HG02798 (cell line): ENCODE results near the gene TMEM184A.
"Not testable (repeated sequence)": the region's sequence is repeated elsewhere in the genome, so short reads cannot be mapped to it uniquely, and the experiment has no call there.

Experiments
- ATAC-seq: cut with Tn5 transposase; IDR thresholded peaks from one replicate; pipeline ENCODE4 v1.9.1; 2021; ENCODE audit warnings: mild to moderate bottlenecking; ENCODE audit not compliant: unreplicated experiment, poor library complexity

Gene TMEM184A

GRCh38 chr7:1531263-1531978 is 24.6 kb downstream of the TMEM184A start:
- peak; percentile 23 for ATAC-seq

GRCh38 chr7:1530946-1531262 is 25.1 kb downstream of the TMEM184A start:
- peak; percentile 23 for ATAC-seq

GRCh38 chr7:1529383-1530116 is 26.5 kb downstream of the TMEM184A start:
- ATAC-seq = no peak

- no peak for ATAC-seq
Measured at GRCh38 chr7:1526271-1526754, 29.7 kb downstream of the TMEM184A start.

- no peak for ATAC-seq
Measured at GRCh38 chr7:1525409-1525808, 30.6 kb downstream of the TMEM184A start.

GRCh38 chr7:1523844-1524243 is 32.2 kb downstream of the TMEM184A start:
- ATAC-seq = no peak

- no peak for ATAC-seq
Measured at GRCh38 chr7:1523208-1523607, 32.8 kb downstream of the TMEM184A start.

GRCh38 chr7:1521456-1521855 is 34.5 kb downstream of the TMEM184A start:
- ATAC-seq = no peak

- no peak for ATAC-seq
Measured at GRCh38 chr7:1520539-1521234, 35.3 kb downstream of the TMEM184A start.

- not testable (repeated sequence) for ATAC-seq
Measured at GRCh38 chr7:1519322-1519922, 36.6 kb downstream of the TMEM184A start.

- no peak for ATAC-seq
Measured at GRCh38 chr7:1516586-1517251, 39.3 kb downstream of the TMEM184A start.

- not testable (repeated sequence) for ATAC-seq
Measured at GRCh38 chr7:1515509-1515967, 40.5 kb downstream of the TMEM184A start.

- ATAC-seq = no peak
Measured at GRCh38 chr7:1514995-1515401, 41.0 kb downstream of the TMEM184A start.

GRCh38 chr7:1514407-1514806 is 41.6 kb downstream of the TMEM184A start:
- ATAC-seq = no peak

GRCh38 chr7:1513657-1514095 is 42.3 kb downstream of the TMEM184A start:
- no peak for ATAC-seq

GRCh38 chr7:1512781-1513656 is 43.0 kb downstream of the TMEM184A start:
- ATAC-seq = peak; percentile 54

- no peak for ATAC-seq
Measured at GRCh38 chr7:1511444-1512422, 44.3 kb downstream of the TMEM184A start.

GRCh38 chr7:1510780-1511154 is 45.2 kb downstream of the TMEM184A start:
- ATAC-seq = no peak
